Keratinocyte (primary cell): ENCODE data around the gene EPHA2. TPM values are rescaled to one million over a fixed set of nuclear protein-coding genes. Genes with fewer than 3 reads are reported as not detected.

Experiments
- DNase-seq: peaks from one replicate; pipeline ENCODE4 v3.0.0-alpha.2; 2011; ENCODE audit warnings: low read depth, missing footprints, low spot score
- FAIRE-seq: peaks from 2 replicates; lab custom pipeline; 2011; peaks lifted over from hg19 to GRCh38; lab: Jason Lieb, UNC
- H2AFZ ChIP-seq: 2 replicates; pipeline ENCODE4 v1.6.0; 2012; ENCODE audit warnings: low read length, control low read depth, inconsistent platforms; ENCODE audit not compliant: control insufficient read depth
- H3K27ac ChIP-seq: 2 replicates; pipeline ENCODE4 v1.5.1; 2011; ENCODE audit warnings: low read length; ENCODE audit not compliant: control insufficient read depth, insufficient read depth
- H3K27me3 ChIP-seq: 3 replicates; pipeline ENCODE4 v1.6.0; 2011; ENCODE audit warnings: low read length; ENCODE audit not compliant: control insufficient read depth, insufficient read depth; ENCODE audit errors: extremely low read depth
- H3K36me3 ChIP-seq, 2 experiments: 2 replicates in 1 of 2; 3 replicates in 1 of 2; pipeline ENCODE4 v1.5.1; 2011; ENCODE audit warnings: low read length in 2 of 2, mild to moderate bottlenecking in 1 of 2; ENCODE audit not compliant: control insufficient read depth in 2 of 2, insufficient read depth in 2 of 2; ENCODE audit errors: extremely low read depth in 1 of 2
- H3K4me1 ChIP-seq: 3 replicates; pipeline ENCODE4 v1.5.1; 2011; ENCODE audit warnings: low read length; ENCODE audit not compliant: control insufficient read depth, insufficient read depth; ENCODE audit errors: extremely low read depth
- H3K4me2 ChIP-seq: 3 replicates; pipeline ENCODE4 v1.6.0; 2011; ENCODE audit warnings: low read depth, low read length; ENCODE audit not compliant: control insufficient read depth, insufficient read depth; ENCODE audit errors: extremely low read depth
- H3K4me3 ChIP-seq, 3 experiments: fragments of 200-600 bp in 1 of 3; sonication (generic) in 1 of 3; 2 replicates in 2 of 3; 3 replicates in 1 of 3; pipeline ENCODE4 v1.5.1; 2011 to 2016; ENCODE audit warnings: low read length in 3 of 3, mild to moderate bottlenecking in 3 of 3, control low read depth in 2 of 3, inconsistent platforms in 1 of 3, low read depth in 1 of 3, mixed read lengths in 1 of 3, mixed run types in 1 of 3, moderate library complexity in 1 of 3; ENCODE audit not compliant: control insufficient read depth in 2 of 3, insufficient read depth in 2 of 3; ENCODE audit errors: extremely low read depth in 1 of 3
- H3K79me2 ChIP-seq: 2 replicates; pipeline ENCODE4 v1.6.0; 2012; ENCODE audit warnings: low read length; ENCODE audit not compliant: control insufficient read depth, insufficient read depth
- H3K9ac ChIP-seq: 3 replicates; pipeline ENCODE4 v1.6.0; 2011; ENCODE audit warnings: low read length; ENCODE audit not compliant: control insufficient read depth, insufficient read depth; ENCODE audit errors: extremely low read depth
- H3K9me1 ChIP-seq: 3 replicates; pipeline ENCODE4 v1.6.0; 2011; ENCODE audit warnings: low read length; ENCODE audit not compliant: control insufficient read depth, insufficient read depth; ENCODE audit errors: extremely low read depth
- H3K9me3 ChIP-seq: 2 replicates; pipeline ENCODE4 v1.5.1; 2012; ENCODE audit warnings: low read depth, low read length; ENCODE audit not compliant: control insufficient read depth
- H4K20me1 ChIP-seq: 3 replicates; pipeline ENCODE4 v1.6.0; 2011; ENCODE audit warnings: low read length; ENCODE audit not compliant: control insufficient read depth, insufficient read depth; ENCODE audit errors: extremely low read depth
- EZH2 ChIP-seq: IDR thresholded peaks from one replicate; pipeline ENCODE4 v1.6.1; 2012; ENCODE audit warnings: inconsistent platforms, mild to moderate bottlenecking, low read length, moderate library complexity
- dilution Hi-C: fragments of 300-500 bp; cut with MboI; formaldehyde crosslinking; loops from one replicate; pipeline ENCODE4 v1.7.0; 2020; ENCODE audit warnings: low sequenced_read_pairs; ENCODE audit not compliant: extremely low pct_ligation_motif_present
- polyA plus RNA-seq, 5 experiments: library from polyadenylated mRNA; depleted of rRNA in 3 of 5; stranded (reverse) in 3 of 5; stranded (forward) in 1 of 5; unstranded in 1 of 5; fragments of >200 nt; gene quantifications; 1 replicate in 1 of 5; 2 replicates in 3 of 5; 3 replicates in 1 of 5; pipeline versions ENCODE4 v1.2.1 to v1.2.3, GENCODE V29; 2011 to 2012; ENCODE audit warnings: missing spikeins in 2 of 5, low read depth in 1 of 5, low replicate concordance in 1 of 5
- TF ChIP-seq, protein P1 (sequence below), 3 experiments: IDR thresholded peaks in 1 of 3; conservative IDR thresholded peaks in 1 of 3; optimal IDR thresholded peaks in 1 of 3; 2 replicates in 2 of 3; 3 replicates in 1 of 3; pipeline versions ENCODE3 to v1.5.1; 2011; ENCODE audit warnings: low read length in 3 of 3, mild to moderate bottlenecking in 3 of 3, moderate library complexity in 2 of 3, control low read depth in 1 of 3, inconsistent platforms in 1 of 3; ENCODE audit not compliant: insufficient read depth in 2 of 3; ENCODE audit errors: extremely low read depth in 1 of 3

Gene EPHA2
- polyA plus RNA-seq, 1 donor (not counting 4 experiments of a cell fraction or from before 2014, with no cell fraction given) = 55.6 TPM

DNA sequence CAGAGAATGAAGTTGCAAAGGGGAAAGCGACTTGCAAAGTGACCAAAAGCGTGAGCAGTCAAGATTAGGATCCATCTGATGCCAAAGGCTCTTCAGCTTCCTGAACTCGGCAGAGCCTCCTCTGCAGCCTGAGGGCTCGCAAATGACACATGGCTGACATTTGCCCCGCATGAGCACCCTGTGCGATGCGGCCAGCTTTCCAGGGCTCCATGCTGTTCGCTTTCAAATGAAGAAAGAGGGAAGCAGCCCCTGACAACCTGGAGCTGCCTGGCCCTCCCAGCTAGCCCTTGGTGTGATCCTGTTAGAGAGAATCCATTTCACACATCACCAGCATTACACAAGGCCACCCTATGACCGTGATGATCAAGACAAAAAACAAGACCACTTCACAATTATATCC, 62.3 kb downstream of the EPHA2 start:
- no peak overlapping the region for H3K9ac ChIP-seq
- H3K4me1 ChIP-seq = no peaks in the 10 kb centered on the region
- no peak overlapping the region for H3K4me3 ChIP-seq
- H4K20me1 ChIP-seq = no peaks in the 10 kb centered on the region
- dilution Hi-C loops = no loop called here
- no peaks in the 10 kb centered on the region for H3K9me3 ChIP-seq
- peaks cover 22% of the 10 kb centered on the region for H3K27me3 ChIP-seq
- no peaks in the 10 kb centered on the region for H3K79me2 ChIP-seq
- FAIRE-seq (no peak), DNase-seq (no peak)
- TF ChIP-seq, protein P1, sequence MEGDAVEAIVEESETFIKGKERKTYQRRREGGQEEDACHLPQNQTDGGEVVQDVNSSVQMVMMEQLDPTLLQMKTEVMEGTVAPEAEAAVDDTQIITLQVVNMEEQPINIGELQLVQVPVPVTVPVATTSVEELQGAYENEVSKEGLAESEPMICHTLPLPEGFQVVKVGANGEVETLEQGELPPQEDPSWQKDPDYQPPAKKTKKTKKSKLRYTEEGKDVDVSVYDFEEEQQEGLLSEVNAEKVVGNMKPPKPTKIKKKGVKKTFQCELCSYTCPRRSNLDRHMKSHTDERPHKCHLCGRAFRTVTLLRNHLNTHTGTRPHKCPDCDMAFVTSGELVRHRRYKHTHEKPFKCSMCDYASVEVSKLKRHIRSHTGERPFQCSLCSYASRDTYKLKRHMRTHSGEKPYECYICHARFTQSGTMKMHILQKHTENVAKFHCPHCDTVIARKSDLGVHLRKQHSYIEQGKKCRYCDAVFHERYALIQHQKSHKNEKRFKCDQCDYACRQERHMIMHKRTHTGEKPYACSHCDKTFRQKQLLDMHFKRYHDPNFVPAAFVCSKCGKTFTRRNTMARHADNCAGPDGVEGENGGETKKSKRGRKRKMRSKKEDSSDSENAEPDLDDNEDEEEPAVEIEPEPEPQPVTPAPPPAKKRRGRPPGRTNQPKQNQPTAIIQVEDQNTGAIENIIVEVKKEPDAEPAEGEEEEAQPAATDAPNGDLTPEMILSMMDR (optimal IDR thresholded peaks at IDR 0.05 in 1 of 3, IDR thresholded peaks at IDR 0.05 in 1 of 3, conservative IDR thresholded peaks at IDR 0.05 in 1 of 3; ENCODE audit: extremely low read depth in 1 of 3, insufficient read depth in 2 of 3, low read length in 3 of 3) = no peak
- no peak for TF ChIP-seq EZH2
- no peak overlapping the region for H3K27ac ChIP-seq
- H2AFZ ChIP-seq = no peak overlapping the region
- no peaks in the 10 kb centered on the region for H3K9me1 ChIP-seq
- H3K36me3 ChIP-seq = no peaks in the 10 kb centered on the region
- H3K4me2 ChIP-seq = no peak overlapping the region

DNA sequence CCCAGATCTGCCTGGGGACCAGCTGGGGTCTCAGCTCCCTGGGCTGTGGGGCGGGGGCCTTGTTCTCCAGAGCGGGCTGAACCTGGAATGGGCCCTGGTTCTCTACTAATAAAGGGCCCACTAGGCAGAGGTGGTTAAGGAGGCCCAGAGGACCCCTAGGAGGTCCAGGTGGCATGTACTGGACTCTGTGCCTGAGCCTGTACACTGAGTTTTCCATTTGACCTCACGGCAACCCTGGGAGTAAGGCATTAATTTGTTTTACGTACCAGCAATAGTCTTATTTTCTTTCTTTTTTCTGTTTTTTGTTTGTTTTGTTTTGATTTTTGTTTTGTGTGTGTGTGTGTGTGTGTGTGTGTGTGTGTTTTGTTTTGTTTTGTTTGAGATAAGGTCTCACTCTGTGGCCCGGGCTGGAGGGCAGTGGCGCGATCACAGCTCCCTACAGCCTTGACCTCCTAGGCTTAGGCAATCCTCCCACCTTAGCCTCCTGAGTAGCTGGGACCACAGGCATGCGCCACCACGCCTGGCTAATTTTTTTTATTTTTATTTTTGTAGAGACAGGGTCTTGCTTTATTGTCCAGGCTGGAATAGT, 62.9 kb downstream of the EPHA2 start:
- dilution Hi-C loops = no loop called here
- Histone ChIP-seq H3K4me3 (no peak overlapping the region), H3K4me1 (no peaks in the 10 kb centered on the region), H3K27ac (no peak overlapping the region), H3K9ac (no peak overlapping the region), H3K9me3 (no peaks in the 10 kb centered on the region), H4K20me1 (no peaks in the 10 kb centered on the region), H3K9me1 (no peaks in the 10 kb centered on the region), H3K79me2 (no peaks in the 10 kb centered on the region), H3K27me3 (peaks cover 22% of the 10 kb centered on the region), H3K4me2 (no peak overlapping the region), H3K36me3 (no peaks in the 10 kb centered on the region), H2AFZ (no peak overlapping the region)
- no peak for DNase-seq
- TF ChIP-seq, protein P1 (optimal IDR thresholded peaks at IDR 0.05 in 1 of 3, IDR thresholded peaks at IDR 0.05 in 1 of 3, conservative IDR thresholded peaks at IDR 0.05 in 1 of 3; ENCODE audit: extremely low read depth in 1 of 3, insufficient read depth in 2 of 3, low read length in 3 of 3) = no peak
- TF ChIP-seq EZH2 = no peak
- no peak for FAIRE-seq
